Testis (tissue), 2 donors: Measurements from ENCODE around the gene RIN1.

ENCODE experiments used
- CTCF ChIP-seq, 3 experiments: fragments of 450-650 bp in 2 of 3; fragments of 200-600 bp in 1 of 3; sonication (generic) in 1 of 3; IDR thresholded peaks; one replicate each; pipeline ENCODE4 v1.5.1; 2016 to 2019; ENCODE audit warnings: antibody characterized with exemption in 3 of 3, mild to moderate bottlenecking in 2 of 3, moderate library complexity in 1 of 3
- POLR2A ChIP-seq: fragments of 450-650 bp; IDR thresholded peaks from one replicate; pipeline ENCODE4 v1.6.1; 2017; ENCODE audit warnings: antibody characterized with exemption, mild to moderate bottlenecking, moderate library complexity

DNA sequence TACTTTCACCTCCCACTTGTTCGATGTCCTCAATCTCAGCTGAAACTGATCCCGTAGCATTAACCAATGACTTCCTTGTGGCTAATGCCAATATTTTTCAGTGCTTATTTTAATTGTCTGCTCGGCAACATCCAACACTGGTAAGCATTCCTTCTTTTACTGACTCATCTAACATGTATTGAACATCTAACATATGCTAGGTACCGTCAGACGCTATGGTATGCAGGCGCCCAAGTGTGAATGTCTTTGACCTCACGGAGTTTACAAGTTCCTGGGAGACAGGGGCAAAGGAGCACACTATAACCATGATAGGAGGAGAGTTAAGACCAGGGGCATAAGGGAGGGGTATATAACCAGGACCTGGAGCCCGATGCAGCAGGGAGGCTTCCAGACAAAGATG is 6.9 kb upstream of the RIN1 start:
- TF ChIP-seq POLR2A (no peak), CTCF (IDR thresholded peaks at IDR 0.05) (no peak)
